ENCODE measurements around the gene CHID1. TPM values are rescaled to one million over a fixed set of nuclear protein-coding genes. Genes with fewer than 3 reads are reported as not detected.

CHID1 gene
- total RNA-seq, 3 donors from 2014 or later = 58.3 to 79.5 (median 68.3) TPM

- H3K36me3 ChIP-seq = no peaks in the 10 kb centered on the region
- no peaks in the 10 kb centered on the region for H3K27me3 ChIP-seq
- no peaks in the 10 kb centered on the region for H3K9me3 ChIP-seq
- DNase-seq (ENCODE audit: low spot score in 2 of 2) = no peak
- peaks cover 9 to 24% of the 10 kb centered on the region in 2 donors for H3K4me1 ChIP-seq
- intact Hi-C loops (cut with DNase I; ENCODE audit: low total_unique reads) = no loop called here
- H3K4me3 ChIP-seq = peak overlapping the region in 2 of 3 donors; percentile 91 to 100
- H3K27ac ChIP-seq = peak overlapping the region; percentile 21 to 57
- TF ChIP-seq CTCF (IDR thresholded peaks at IDR 0.05) = no peak
- TF ChIP-seq POLR2A (IDR thresholded peaks at IDR 0.05) = no peak
- no peak for TF ChIP-seq POLR2AphosphoS5 (IDR thresholded peaks at IDR 0.05)
These were observed 70.6 kb downstream of the CHID1 start for GRCh38 chr11:839875-840617.

DNA sequence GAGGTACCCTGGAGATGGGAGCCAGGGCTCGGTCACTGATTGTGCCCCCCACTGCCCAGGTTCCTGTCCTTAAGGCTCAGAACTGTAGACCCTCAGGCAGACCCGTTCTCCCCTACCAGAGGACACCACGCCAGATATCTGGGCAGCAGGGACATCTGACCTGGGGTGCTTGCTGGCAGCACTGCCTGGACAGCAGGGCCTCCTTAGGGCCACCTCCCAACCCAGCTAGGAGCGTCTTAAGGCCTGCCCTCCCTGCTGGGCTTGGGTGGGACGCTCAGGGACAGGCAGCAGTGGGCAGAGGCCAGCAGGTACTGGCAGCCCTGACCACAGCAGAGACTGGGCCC is 71.4 kb downstream of the CHID1 start:
- peaks cover 3 to 24% of the 10 kb centered on the region in 2 donors for H3K4me1 ChIP-seq
- intact Hi-C loops (cut with DNase I; ENCODE audit: low total_unique reads) = no loop called here
- no peaks in the 10 kb centered on the region for H3K9me3 ChIP-seq
- H3K36me3 ChIP-seq = no peaks in the 10 kb centered on the region
- H3K4me3 ChIP-seq = no peak overlapping the region
- H3K27me3 ChIP-seq = no peaks in the 10 kb centered on the region
- no peak for DNase-seq (ENCODE audit: low spot score in 2 of 2)
- TF ChIP-seq POLR2A (IDR thresholded peaks at IDR 0.05) = no peak
- no peak for TF ChIP-seq CTCF (IDR thresholded peaks at IDR 0.05)
- no peak for TF ChIP-seq POLR2AphosphoS5 (IDR thresholded peaks at IDR 0.05)
- no peak overlapping the region for H3K27ac ChIP-seq

GRCh38 chr11:838441-839279 is 72.0 kb downstream of the CHID1 start:
- H3K4me1 ChIP-seq = peaks cover 3 to 25% of the 10 kb centered on the region in 2 donors

DNA sequence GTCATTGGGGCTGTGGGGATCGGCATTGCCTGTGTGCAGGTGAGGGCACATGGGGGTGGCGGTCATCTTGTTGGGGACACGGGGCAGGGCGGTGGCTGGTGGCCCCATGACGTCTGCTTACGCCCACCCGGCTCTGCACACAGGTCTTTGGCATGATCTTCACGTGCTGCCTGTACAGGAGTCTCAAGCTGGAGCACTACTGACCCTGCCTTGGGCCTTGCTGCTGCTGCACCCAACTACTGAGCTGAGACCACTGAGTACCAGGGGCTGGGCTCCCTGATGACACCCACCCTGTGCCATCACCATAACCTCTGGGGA is 72.7 kb downstream of the CHID1 start:
- no peak for TF ChIP-seq POLR2A (IDR thresholded peaks at IDR 0.05)
- TF ChIP-seq POLR2AphosphoS5 (IDR thresholded peaks at IDR 0.05) = no peak
- no peak for TF ChIP-seq CTCF (IDR thresholded peaks at IDR 0.05)
- DNase-seq (ENCODE audit: low spot score in 2 of 2) = no peak
- Histone ChIP-seq H3K4me3 (no peak overlapping the region), H3K9me3 (no peaks in the 10 kb centered on the region), H3K27ac (no peak overlapping the region), H3K4me1 (peaks cover 3 to 21% of the 10 kb centered on the region in 2 donors), H3K36me3 (no peaks in the 10 kb centered on the region), H3K27me3 (no peaks in the 10 kb centered on the region)
- intact Hi-C loops (cut with DNase I; ENCODE audit: low total_unique reads) = no loop called here

More at GRCh38 chr11:838441-839279, 72.0 kb downstream of the CHID1 start:
- H3K9me3 ChIP-seq = no peaks in the 10 kb centered on the region
- peak overlapping the region; percentile 4 to 10 for H3K27ac ChIP-seq
- H3K27me3 ChIP-seq = no peaks in the 10 kb centered on the region
- intact Hi-C loops (cut with DNase I; ENCODE audit: low total_unique reads) = no loop called here
- no peak for DNase-seq (ENCODE audit: low spot score in 2 of 2)
- no peak for TF ChIP-seq POLR2A (IDR thresholded peaks at IDR 0.05)
- TF ChIP-seq POLR2AphosphoS5 (IDR thresholded peaks at IDR 0.05) = no peak
- no peak for TF ChIP-seq CTCF (IDR thresholded peaks at IDR 0.05)
- no peaks in the 10 kb centered on the region for H3K36me3 ChIP-seq
- H3K4me3 ChIP-seq = no peak overlapping the region

All from breast epithelium (tissue), 4 donors.